NCI-H1436 treated with DMSO at 0.1 percent for 48 hours (cell line): ENCODE measurements around the gene CC2D2A.

Source experiments
- DNase-seq: peaks from one replicate; lab custom pipeline; 2025; lab: John Stamatoyannopoulos, UW

Gene CC2D2A

GRCh38 chr4:15466596-15466995 is 3.1 kb upstream of the CC2D2A start:
- no peak for DNase-seq

- DNase-seq: no peak
These were observed 420 bp downstream of the CC2D2A start for GRCh38 chr4:15470128-15470475.

- DNase-seq: no peak
These were observed 6.7 kb downstream of the CC2D2A start for GRCh38 chr4:15476396-15476795.

GRCh38 chr4:15478724-15479088 is 9.0 kb downstream of the CC2D2A start:
- no peak for DNase-seq

GRCh38 chr4:15479089-15479912 is 9.6 kb downstream of the CC2D2A start:
- no peak for DNase-seq

- no peak for DNase-seq
These were observed 10.2 kb downstream of the CC2D2A start for GRCh38 chr4:15479913-15480185.

- DNase-seq: no peak
These were observed 12.5 kb downstream of the CC2D2A start for GRCh38 chr4:15481961-15482745.

- no peak for DNase-seq
These were observed 13.2 kb downstream of the CC2D2A start for GRCh38 chr4:15482842-15483241.

- no peak for DNase-seq
These were observed 18.5 kb downstream of the CC2D2A start for GRCh38 chr4:15488136-15488535.

GRCh38 chr4:15488658-15489470 is 19.2 kb downstream of the CC2D2A start:
- DNase-seq: no peak

GRCh38 chr4:15489551-15489950 is 19.9 kb downstream of the CC2D2A start:
- DNase-seq: no peak

GRCh38 chr4:15493411-15493810 is 23.7 kb downstream of the CC2D2A start:
- DNase-seq: no peak

- DNase-seq: no peak
These were observed 25.9 kb downstream of the CC2D2A start for GRCh38 chr4:15495621-15496020.

- no peak for DNase-seq
These were observed 28.7 kb downstream of the CC2D2A start for GRCh38 chr4:15498356-15498755.

- DNase-seq: no peak
These were observed 31.0 kb downstream of the CC2D2A start for GRCh38 chr4:15500701-15501100.

GRCh38 chr4:15501941-15502340 is 32.3 kb downstream of the CC2D2A start:
- no peak for DNase-seq

- no peak for DNase-seq
These were observed 32.7 kb downstream of the CC2D2A start for GRCh38 chr4:15502384-15502783.

- no peak for DNase-seq
These were observed 34.4 kb downstream of the CC2D2A start for GRCh38 chr4:15504041-15504440.

- no peak for DNase-seq
These were observed 36.8 kb downstream of the CC2D2A start for GRCh38 chr4:15506464-15506863.

GRCh38 chr4:15507679-15508078 is 38.0 kb downstream of the CC2D2A start:
- DNase-seq: no peak

- DNase-seq: no peak
These were observed 41.3 kb downstream of the CC2D2A start for GRCh38 chr4:15510961-15511360.

- no peak for DNase-seq
These were observed 43.9 kb downstream of the CC2D2A start for GRCh38 chr4:15513545-15513944.

GRCh38 chr4:15515106-15515505 is 45.4 kb downstream of the CC2D2A start:
- no peak for DNase-seq
